SK-N-SH (cell line): Measurements from ENCODE around the gene ITSN1. TPM values are rescaled to one million over a fixed set of nuclear protein-coding genes. Genes with fewer than 3 reads are reported as not detected.

Source experiments
- CTCF ChIA-PET: fragments of 300-600, 350-600 bp; formaldehyde crosslinking; extraction: SDS; loops from one replicate; lab custom pipeline; 2021; lab: Yijun Ruan, JAX
- POLR2A ChIA-PET: fragments of 350-600 bp; sonication (Branson Sonifier 250); formaldehyde crosslinking; extraction: SDS; loops from one replicate; lab custom pipeline; 2020; ENCODE audit warnings: antibody characterized with exemption, inconsistent platforms; lab: Yijun Ruan, JAX
- DNase-seq: peaks from one replicate; pipeline ENCODE4 v3.0.0; 2012
- H2AFZ ChIP-seq: fragments of 200-600 bp; sonication (generic); 2 replicates; pipeline ENCODE4 v1.8.1; 2016; ENCODE audit warnings: antibody characterized with exemption, mild to moderate bottlenecking, low read depth
- H3F3A ChIP-seq: fragments of 200-600 bp; sonication (generic); replicated peaks from 2 replicates; pipeline ENCODE3; 2016; ENCODE audit warnings: antibody characterized with exemption, mild to moderate bottlenecking; ENCODE audit not compliant: insufficient read depth
- H3K27ac ChIP-seq, 2 experiments: fragments of 200-500 bp in 1 of 2; fragments of 200-600 bp in 1 of 2; sonication (Bioruptor generic) in 1 of 2; sonication (generic), shearing (Covaris generic) in 1 of 2; 2 replicates each; pipeline versions ENCODE4 v1.5.1 to v1.6.1; 2014 to 2016; ENCODE audit warnings: low read depth in 2 of 2, inconsistent platforms in 1 of 2, low read length in 1 of 2, mild to moderate bottlenecking in 1 of 2, mixed read lengths in 1 of 2
- H3K27me3 ChIP-seq: fragments of 200-600 bp; sonication (generic), shearing (Covaris generic); 2 replicates; pipeline ENCODE4 v1.6.1; 2016; ENCODE audit warnings: mixed run types; ENCODE audit not compliant: insufficient read depth
- H3K36me3 ChIP-seq, 2 experiments: fragments of 200-500 bp in 1 of 2; fragments of 200-600 bp in 1 of 2; sonication (Bioruptor generic) in 1 of 2; sonication (generic) in 1 of 2; replicated peaks in 1 of 2; 2 replicates each; pipeline versions ENCODE3 to v1.5.1; 2014 to 2016; ENCODE audit warnings: low read length in 1 of 2, mild to moderate bottlenecking in 1 of 2; ENCODE audit not compliant: insufficient read depth in 2 of 2, control insufficient read depth in 1 of 2
- H3K4me1 ChIP-seq, 2 experiments: fragments of 200-500 bp in 1 of 2; fragments of 200-600 bp in 1 of 2; sonication (Bioruptor generic) in 1 of 2; sonication (generic), shearing (Covaris generic) in 1 of 2; 2 replicates each; pipeline versions ENCODE4 v1.5.1 to v1.6.1; 2014 to 2016; ENCODE audit warnings: low read depth in 1 of 2, low read length in 1 of 2, mixed run types in 1 of 2; ENCODE audit not compliant: insufficient read depth in 2 of 2, control insufficient read depth in 1 of 2
- H3K4me2 ChIP-seq: fragments of 200-600 bp; sonication (generic), shearing (Covaris generic); 2 replicates; pipeline ENCODE4 v1.6.1; 2017; ENCODE audit warnings: mixed run types
- H3K4me3 ChIP-seq, 2 experiments: fragments of 200-500 bp in 1 of 2; fragments of 200-600 bp in 1 of 2; sonication (Bioruptor generic) in 1 of 2; sonication (generic), shearing (Covaris generic) in 1 of 2; 2 replicates each; pipeline versions ENCODE4 v1.5.1 to v1.8.1; 2014 to 2016; ENCODE audit warnings: low read depth in 2 of 2, inconsistent platforms in 1 of 2, low read length in 1 of 2, mild to moderate bottlenecking in 1 of 2, mixed read lengths in 1 of 2, moderate library complexity in 1 of 2
- H3K79me2 ChIP-seq: fragments of 200-600 bp; sonication (generic); 2 replicates; pipeline ENCODE4 v1.8.1; 2017; ENCODE audit warnings: mild to moderate bottlenecking; ENCODE audit not compliant: insufficient read depth
- H3K9ac ChIP-seq: fragments of 200-600 bp; sonication (generic); 2 replicates; pipeline ENCODE4 v1.6.1; 2017; ENCODE audit warnings: mixed run types
- H3K9me2 ChIP-seq: fragments of 200-600 bp; sonication (generic); 2 replicates; pipeline ENCODE4 v1.6.1; 2017; ENCODE audit warnings: mixed run types
- H3K9me3 ChIP-seq: fragments of 200-600 bp; sonication (generic); 2 replicates; pipeline ENCODE4 v1.6.1; 2017; ENCODE audit warnings: mixed run types, mild to moderate bottlenecking, moderate library complexity
- H4K20me1 ChIP-seq: fragments of 200-600 bp; sonication (generic); 2 replicates; pipeline ENCODE4 v1.6.1; 2017; ENCODE audit warnings: mild to moderate bottlenecking, mixed run types; ENCODE audit not compliant: insufficient read depth
- CHD2 ChIP-seq: fragments of 150-350 bp; IDR thresholded peaks from 2 replicates; pipeline ENCODE4 v1.6.1; 2018; ENCODE audit warnings: low read length; ENCODE audit not compliant: partially characterized antibody
- ELF1 ChIP-seq: IDR thresholded peaks from 2 replicates; pipeline ENCODE4 v1.4.0; 2012
- EP300 ChIP-seq, 2 experiments: IDR thresholded peaks; 2 replicates each; pipeline versions ENCODE4 v1.4.0 to v1.6.1; 2012; ENCODE audit warnings: borderline replicate concordance in 1 of 2, low read depth in 1 of 2, low read length in 1 of 2
- FOXJ3 ChIP-seq: sonication (generic); formaldehyde crosslinking; IDR thresholded peaks from 2 replicates; pipeline ENCODE4 v1.5.1; 2020; ENCODE audit warnings: mild to moderate bottlenecking, missing genetic modification reagents
- FOXM1 ChIP-seq: IDR thresholded peaks from 2 replicates; pipeline ENCODE4 v1.4.0; 2012; ENCODE audit warnings: low read depth, mild to moderate bottlenecking
- GATA2 ChIP-seq: sonication (generic); formaldehyde crosslinking; IDR thresholded peaks from 2 replicates; pipeline ENCODE4 v1.5.0; 2020; ENCODE audit warnings: mild to moderate bottlenecking, missing genetic modification reagents
- JUND ChIP-seq: IDR thresholded peaks from 2 replicates; pipeline ENCODE4 v1.4.0; 2012
- MXI1 ChIP-seq: IDR thresholded peaks from 2 replicates; pipeline ENCODE4 v1.6.1; 2012; ENCODE audit warnings: mild to moderate bottlenecking, low read depth, low read length, improper control_type of control experiment
- NFIC ChIP-seq: IDR thresholded peaks from 2 replicates; pipeline ENCODE4 v1.4.0; 2012; ENCODE audit warnings: borderline replicate concordance
- NRF1 ChIP-seq: IDR thresholded peaks from 2 replicates; pipeline ENCODE4 v1.6.1; 2012; ENCODE audit warnings: low read depth, mild to moderate bottlenecking, low read length
- POLR2AphosphoS5 ChIP-seq: IDR thresholded peaks from 2 replicates; pipeline ENCODE4 v1.6.1; 2012; ENCODE audit warnings: low read depth, low read length
- RFX5 ChIP-seq: IDR thresholded peaks from 2 replicates; pipeline ENCODE4 v1.6.1; 2012; ENCODE audit warnings: mild to moderate bottlenecking, improper control_type of control experiment, low read length
- SIN3A ChIP-seq: IDR thresholded peaks from 2 replicates; pipeline ENCODE4 v1.6.1; 2012; ENCODE audit warnings: low read depth, mild to moderate bottlenecking, low read length, moderate library complexity, borderline replicate concordance
- TCF12 ChIP-seq: IDR thresholded peaks from 2 replicates; pipeline ENCODE4 v1.4.0; 2012
- TEAD4 ChIP-seq: IDR thresholded peaks from 2 replicates; pipeline ENCODE4 v1.4.0; 2012; ENCODE audit warnings: mild to moderate bottlenecking, borderline replicate concordance; ENCODE audit not compliant: insufficient read depth
- YY1 ChIP-seq: IDR thresholded peaks from 2 replicates; pipeline ENCODE4 v1.4.0; 2012; ENCODE audit warnings: low read depth, mild to moderate bottlenecking
- WGBS: methylation state at CpG from one replicate; pipeline ENCODE4 v1.1.6; 2017; ENCODE audit warnings: low lambda C conversion rate; 5-methylcytosine and 5-hydroxymethylcytosine counted together
- polyA plus RNA-seq, 3 experiments: library from polyadenylated mRNA; depleted of rRNA; stranded (reverse); fragments of >200 nt; gene quantifications; 2 replicates each; pipeline ENCODE4 v1.2.3, GENCODE V29; 2012
- TF ChIP-seq, protein P1 (sequence below): IDR thresholded peaks from 2 replicates; pipeline ENCODE4 v1.4.0; 2012; ENCODE audit warnings: low read depth, borderline replicate concordance
- TF ChIP-seq, protein P2 (sequence below): fragments of 200-600 bp; sonication (generic); IDR thresholded peaks from 2 replicates; pipeline ENCODE4 v1.6.1; 2017; ENCODE audit warnings: antibody characterized with exemption, mild to moderate bottlenecking, moderate library complexity
- TF ChIP-seq, protein P3 (sequence below): IDR thresholded peaks from 2 replicates; pipeline ENCODE4 v1.4.0; 2012; ENCODE audit warnings: low read depth, borderline replicate concordance
- TF ChIP-seq, protein P4 (sequence below): IDR thresholded peaks from 2 replicates; pipeline ENCODE4 v1.6.1; 2012; ENCODE audit warnings: mild to moderate bottlenecking, low read depth, low read length, moderate library complexity
- TF ChIP-seq, protein P5 (sequence below): IDR thresholded peaks from 2 replicates; pipeline ENCODE4 v1.4.0; 2012; ENCODE audit warnings: low read depth

The ITSN1 gene
- polyA plus RNA-seq, 1 of the 3 experiments (the other 2 are of a cell fraction), result 27.8 TPM

DNA sequence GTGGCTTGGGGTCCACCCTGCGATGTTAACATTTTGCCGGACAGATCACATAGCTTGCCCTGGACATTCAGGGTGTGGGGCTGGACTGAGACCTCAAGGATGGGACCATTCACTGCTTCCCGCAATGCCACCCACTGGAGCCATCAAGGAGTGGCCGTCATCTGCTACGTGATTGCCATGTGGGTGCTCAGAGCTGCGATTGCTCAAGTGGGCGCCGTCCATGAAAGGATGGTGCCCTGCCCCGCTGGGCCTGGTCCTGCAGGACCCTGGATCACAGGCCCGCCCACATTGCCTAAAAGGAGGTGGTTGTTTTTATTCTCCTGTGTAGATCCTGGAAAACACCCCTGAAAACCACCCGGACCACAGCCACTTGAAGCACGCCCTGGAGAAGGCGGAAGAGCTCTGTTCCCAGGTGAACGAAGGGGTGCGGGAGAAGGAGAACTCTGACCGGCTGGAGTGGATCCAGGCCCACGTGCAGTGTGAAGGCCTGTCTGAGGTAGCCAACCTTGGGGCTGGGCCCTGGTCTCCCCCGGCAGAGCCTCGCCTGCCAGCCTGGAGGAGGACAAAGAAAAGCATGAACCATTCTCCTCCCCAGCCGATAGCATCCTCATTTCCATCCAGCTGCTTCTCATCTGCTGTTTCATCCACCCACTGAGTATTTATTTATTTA, 232.9 kb downstream of the ITSN1 start:
- Histone ChIP-seq H3K9me3 (no peaks in the 10 kb centered on the region), H2AFZ (no peak overlapping the region), H3K4me3 (no peak overlapping the region), H3K36me3 (no peaks in the 10 kb centered on the region), H3K4me1 (no peaks in the 10 kb centered on the region), H3K9me2 (no peaks in the 10 kb centered on the region), H4K20me1 (no peaks in the 10 kb centered on the region)
- CTCF ChIA-PET, result no interaction called here
- TF ChIP-seq MXI1, result no peak
- TF ChIP-seq ELF1, result no peak
- TF ChIP-seq, all 33 proteins: peak for 0
- no peaks in the 10 kb centered on the region for H3F3A ChIP-seq
- no peak overlapping the region for H3K27ac ChIP-seq
- no peaks in the 10 kb centered on the region for H3K79me2 ChIP-seq
- 75% methylated on average over 8 of the region's 20 CpGs for WGBS
- POLR2A ChIA-PET, result no interaction called here
- H3K4me2 ChIP-seq, result no peak overlapping the region
- H3K27me3 ChIP-seq, result no peaks in the 10 kb centered on the region
- no peak for DNase-seq
- H3K9ac ChIP-seq, result no peak overlapping the region

DNA sequence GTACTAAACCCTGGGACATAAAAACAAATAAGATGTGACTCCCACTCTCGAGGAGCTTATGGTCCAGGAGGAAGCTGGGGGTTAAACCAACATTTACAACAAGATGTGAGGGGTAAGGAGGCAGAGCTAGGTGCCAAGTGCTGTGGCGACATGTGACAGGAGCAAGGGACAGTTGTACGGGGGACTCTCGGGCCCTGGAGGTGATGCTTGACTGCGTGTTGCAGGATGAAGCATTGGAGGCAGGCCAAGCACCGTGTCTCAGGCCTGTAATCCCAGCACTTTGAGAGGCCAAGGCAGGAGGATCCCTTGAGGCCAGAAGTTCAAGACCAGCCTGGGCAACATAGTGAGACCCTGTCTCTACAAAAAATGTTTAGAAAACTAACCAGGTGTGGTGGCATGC, 236.5 kb downstream of the ITSN1 start:
- no peaks in the 10 kb centered on the region for H3K9me3 ChIP-seq
- H3K36me3 ChIP-seq, result no peaks in the 10 kb centered on the region
- H2AFZ ChIP-seq, result no peak overlapping the region
- H4K20me1 ChIP-seq, result no peaks in the 10 kb centered on the region
- H3F3A ChIP-seq, result no peaks in the 10 kb centered on the region
- WGBS, result 84% methylated on average over 6 of the region's 6 CpGs
- no peak overlapping the region for H3K4me2 ChIP-seq
- H3K9ac ChIP-seq, result no peak overlapping the region
- no peak overlapping the region for H3K27ac ChIP-seq
- H3K9me2 ChIP-seq, result no peaks in the 10 kb centered on the region
- no peaks in the 10 kb centered on the region for H3K4me1 ChIP-seq
- DNase-seq, result no peak
- no peaks in the 10 kb centered on the region for H3K79me2 ChIP-seq
- no peak overlapping the region for H3K4me3 ChIP-seq
- ChIA-PET POLR2A (no interaction called here), CTCF (interaction anchor here (2.0 kb wide), 1 partner anchor 16 kb away, joined by 6 read pairs; no protein-coding TSS in a partner anchor)
- no peaks in the 10 kb centered on the region for H3K27me3 ChIP-seq
- TF ChIP-seq NFIC (no peak), TCF12 (no peak), RFX5 (no peak), TEAD4 (no peak), POLR2AphosphoS5 (no peak), FOXM1 (no peak), SIN3A (no peak), NRF1 (no peak), YY1 (no peak), FOXJ3 (CRISPR knock-in tag) (no peak), EP300 (IDR thresholded peaks at IDR 0.05; ENCODE audit: borderline replicate concordance in 1 of 2, low read depth in 1 of 2, low read length in 1 of 2) (no peak), CHD2 (no peak), GATA2 (CRISPR knock-in tag) (no peak), JUND (no peak)
- TF ChIP-seq, protein P1, sequence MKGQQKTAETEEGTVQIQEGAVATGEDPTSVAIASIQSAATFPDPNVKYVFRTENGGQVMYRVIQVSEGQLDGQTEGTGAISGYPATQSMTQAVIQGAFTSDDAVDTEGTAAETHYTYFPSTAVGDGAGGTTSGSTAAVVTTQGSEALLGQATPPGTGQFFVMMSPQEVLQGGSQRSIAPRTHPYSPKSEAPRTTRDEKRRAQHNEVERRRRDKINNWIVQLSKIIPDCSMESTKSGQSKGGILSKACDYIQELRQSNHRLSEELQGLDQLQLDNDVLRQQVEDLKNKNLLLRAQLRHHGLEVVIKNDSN, result no peak
- TF ChIP-seq, protein P2, sequence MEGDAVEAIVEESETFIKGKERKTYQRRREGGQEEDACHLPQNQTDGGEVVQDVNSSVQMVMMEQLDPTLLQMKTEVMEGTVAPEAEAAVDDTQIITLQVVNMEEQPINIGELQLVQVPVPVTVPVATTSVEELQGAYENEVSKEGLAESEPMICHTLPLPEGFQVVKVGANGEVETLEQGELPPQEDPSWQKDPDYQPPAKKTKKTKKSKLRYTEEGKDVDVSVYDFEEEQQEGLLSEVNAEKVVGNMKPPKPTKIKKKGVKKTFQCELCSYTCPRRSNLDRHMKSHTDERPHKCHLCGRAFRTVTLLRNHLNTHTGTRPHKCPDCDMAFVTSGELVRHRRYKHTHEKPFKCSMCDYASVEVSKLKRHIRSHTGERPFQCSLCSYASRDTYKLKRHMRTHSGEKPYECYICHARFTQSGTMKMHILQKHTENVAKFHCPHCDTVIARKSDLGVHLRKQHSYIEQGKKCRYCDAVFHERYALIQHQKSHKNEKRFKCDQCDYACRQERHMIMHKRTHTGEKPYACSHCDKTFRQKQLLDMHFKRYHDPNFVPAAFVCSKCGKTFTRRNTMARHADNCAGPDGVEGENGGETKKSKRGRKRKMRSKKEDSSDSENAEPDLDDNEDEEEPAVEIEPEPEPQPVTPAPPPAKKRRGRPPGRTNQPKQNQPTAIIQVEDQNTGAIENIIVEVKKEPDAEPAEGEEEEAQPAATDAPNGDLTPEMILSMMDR, result no peak
- TF ChIP-seq, protein P3, sequence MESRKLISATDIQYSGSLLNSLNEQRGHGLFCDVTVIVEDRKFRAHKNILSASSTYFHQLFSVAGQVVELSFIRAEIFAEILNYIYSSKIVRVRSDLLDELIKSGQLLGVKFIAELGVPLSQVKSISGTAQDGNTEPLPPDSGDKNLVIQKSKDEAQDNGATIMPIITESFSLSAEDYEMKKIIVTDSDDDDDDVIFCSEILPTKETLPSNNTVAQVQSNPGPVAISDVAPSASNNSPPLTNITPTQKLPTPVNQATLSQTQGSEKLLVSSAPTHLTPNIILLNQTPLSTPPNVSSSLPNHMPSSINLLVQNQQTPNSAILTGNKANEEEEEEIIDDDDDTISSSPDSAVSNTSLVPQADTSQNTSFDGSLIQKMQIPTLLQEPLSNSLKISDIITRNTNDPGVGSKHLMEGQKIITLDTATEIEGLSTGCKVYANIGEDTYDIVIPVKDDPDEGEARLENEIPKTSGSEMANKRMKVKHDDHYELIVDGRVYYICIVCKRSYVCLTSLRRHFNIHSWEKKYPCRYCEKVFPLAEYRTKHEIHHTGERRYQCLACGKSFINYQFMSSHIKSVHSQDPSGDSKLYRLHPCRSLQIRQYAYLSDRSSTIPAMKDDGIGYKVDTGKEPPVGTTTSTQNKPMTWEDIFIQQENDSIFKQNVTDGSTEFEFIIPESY, result no peak
- TF ChIP-seq, protein P4, sequence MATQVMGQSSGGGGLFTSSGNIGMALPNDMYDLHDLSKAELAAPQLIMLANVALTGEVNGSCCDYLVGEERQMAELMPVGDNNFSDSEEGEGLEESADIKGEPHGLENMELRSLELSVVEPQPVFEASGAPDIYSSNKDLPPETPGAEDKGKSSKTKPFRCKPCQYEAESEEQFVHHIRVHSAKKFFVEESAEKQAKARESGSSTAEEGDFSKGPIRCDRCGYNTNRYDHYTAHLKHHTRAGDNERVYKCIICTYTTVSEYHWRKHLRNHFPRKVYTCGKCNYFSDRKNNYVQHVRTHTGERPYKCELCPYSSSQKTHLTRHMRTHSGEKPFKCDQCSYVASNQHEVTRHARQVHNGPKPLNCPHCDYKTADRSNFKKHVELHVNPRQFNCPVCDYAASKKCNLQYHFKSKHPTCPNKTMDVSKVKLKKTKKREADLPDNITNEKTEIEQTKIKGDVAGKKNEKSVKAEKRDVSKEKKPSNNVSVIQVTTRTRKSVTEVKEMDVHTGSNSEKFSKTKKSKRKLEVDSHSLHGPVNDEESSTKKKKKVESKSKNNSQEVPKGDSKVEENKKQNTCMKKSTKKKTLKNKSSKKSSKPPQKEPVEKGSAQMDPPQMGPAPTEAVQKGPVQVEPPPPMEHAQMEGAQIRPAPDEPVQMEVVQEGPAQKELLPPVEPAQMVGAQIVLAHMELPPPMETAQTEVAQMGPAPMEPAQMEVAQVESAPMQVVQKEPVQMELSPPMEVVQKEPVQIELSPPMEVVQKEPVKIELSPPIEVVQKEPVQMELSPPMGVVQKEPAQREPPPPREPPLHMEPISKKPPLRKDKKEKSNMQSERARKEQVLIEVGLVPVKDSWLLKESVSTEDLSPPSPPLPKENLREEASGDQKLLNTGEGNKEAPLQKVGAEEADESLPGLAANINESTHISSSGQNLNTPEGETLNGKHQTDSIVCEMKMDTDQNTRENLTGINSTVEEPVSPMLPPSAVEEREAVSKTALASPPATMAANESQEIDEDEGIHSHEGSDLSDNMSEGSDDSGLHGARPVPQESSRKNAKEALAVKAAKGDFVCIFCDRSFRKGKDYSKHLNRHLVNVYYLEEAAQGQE, result no peak
- TF ChIP-seq, protein P5, sequence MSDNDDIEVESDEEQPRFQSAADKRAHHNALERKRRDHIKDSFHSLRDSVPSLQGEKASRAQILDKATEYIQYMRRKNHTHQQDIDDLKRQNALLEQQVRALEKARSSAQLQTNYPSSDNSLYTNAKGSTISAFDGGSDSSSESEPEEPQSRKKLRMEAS, result no peak
